A204.1 (cell line): ENCODE data around the gene ZNF106.

Experiments
- FAIRE-seq: peaks from 2 replicates; lab custom pipeline; 2012; peaks lifted over from hg19 to GRCh38; lab: Jason Lieb, UNC

Gene ZNF106

GRCh38 chr15:42405863-42406482 is 85.0 kb downstream of the ZNF106 start:
- no peak for FAIRE-seq

- FAIRE-seq: no peak
These were observed 86.3 kb downstream of the ZNF106 start for GRCh38 chr15:42404461-42405235.

DNA sequence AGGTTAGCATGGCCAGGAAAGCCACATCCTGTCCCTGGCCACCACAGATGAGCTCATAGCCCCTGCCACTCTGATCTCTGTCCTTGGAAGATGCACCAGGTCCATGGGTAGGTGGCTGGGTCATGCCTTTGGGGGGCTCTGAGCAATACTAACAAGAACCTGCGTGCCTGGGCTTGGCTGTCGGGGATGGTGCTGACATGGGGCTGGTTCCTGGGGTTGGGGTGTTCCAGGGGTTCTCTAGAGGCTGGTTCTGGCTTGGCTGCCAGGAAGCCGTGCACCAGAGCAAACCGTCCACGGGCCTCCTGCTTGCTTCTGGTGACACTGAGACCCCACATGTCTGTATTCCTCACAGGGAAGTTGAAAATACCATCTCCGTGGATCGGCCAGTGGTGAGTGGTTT is 87.6 kb downstream of the ZNF106 start:
- no peak for FAIRE-seq

DNA sequence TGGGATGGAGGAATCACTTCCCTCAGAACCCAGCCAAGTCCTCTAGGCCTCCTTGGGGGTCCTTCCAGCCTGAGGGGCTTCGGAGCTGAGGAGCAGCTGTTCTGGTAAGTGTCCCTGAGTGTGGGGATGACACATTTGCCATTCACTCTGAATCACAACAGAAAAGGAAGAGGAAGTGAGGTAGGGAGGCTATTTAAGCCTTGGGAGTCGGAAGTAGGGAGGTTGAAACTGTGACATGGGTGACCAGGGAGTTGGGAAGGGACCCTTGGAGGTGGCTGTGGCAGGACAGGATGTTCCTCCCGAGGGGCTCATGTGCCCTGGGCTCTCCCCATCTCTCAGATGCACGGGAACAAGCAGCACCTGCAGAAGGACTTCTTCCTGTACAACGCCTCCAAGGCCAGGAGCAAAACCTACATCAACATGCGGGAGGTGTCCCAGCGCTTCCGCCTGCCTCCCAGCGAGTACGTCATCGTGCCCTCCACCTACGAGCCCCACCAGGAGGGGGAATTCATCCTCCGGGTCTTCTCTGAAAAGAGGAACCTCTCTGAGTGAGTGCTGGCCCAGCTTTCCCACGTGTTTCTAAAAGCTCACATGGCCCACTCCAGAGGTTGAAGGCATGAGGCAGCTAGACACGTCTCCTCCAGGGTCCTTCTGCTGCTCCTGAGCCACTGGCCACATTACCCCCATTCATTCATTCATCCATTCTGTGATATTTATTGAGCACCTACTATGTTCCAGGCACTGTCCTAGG is 88.3 kb downstream of the ZNF106 start:
- no peak for FAIRE-seq

DNA sequence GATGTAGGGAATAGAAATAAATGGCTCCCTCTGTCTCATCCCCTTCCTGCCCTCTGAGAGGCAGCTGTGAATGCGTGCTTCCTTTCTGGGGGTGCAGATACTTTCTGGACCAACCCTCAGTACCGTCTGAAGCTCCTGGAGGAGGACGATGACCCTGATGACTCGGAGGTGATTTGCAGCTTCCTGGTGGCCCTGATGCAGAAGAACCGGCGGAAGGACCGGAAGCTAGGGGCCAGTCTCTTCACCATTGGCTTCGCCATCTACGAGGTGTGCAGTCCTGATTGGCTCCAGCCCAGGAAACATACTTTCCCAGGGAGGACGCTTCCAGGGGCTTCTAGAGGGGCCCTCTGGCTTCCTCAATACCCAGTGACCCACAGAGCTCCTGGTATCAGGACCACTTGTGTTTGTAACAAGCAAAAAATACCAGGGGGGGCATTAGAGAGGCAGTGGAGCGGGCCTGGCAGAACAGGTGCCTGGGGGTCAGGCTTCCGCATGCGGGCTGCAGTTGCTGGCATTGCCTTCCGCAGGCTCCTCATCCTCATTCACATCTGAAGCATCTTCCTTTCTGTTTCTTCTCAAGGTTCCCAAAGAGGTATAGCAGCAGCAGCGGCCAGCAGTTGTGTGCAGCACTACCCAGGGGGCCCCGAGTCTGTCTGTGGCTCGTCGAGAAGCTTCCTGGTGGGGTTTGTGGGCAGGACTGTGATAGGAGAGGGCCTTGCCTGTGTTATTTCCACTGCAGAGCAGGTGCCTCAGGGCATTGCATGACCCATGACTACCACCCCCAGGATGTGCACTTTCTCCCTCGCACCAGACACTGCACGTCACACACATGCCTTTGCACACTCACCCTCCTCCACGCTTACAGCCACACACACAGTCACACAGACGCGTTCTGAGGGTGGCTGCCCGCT is 89.1 kb downstream of the ZNF106 start:
- FAIRE-seq: no peak

DNA sequence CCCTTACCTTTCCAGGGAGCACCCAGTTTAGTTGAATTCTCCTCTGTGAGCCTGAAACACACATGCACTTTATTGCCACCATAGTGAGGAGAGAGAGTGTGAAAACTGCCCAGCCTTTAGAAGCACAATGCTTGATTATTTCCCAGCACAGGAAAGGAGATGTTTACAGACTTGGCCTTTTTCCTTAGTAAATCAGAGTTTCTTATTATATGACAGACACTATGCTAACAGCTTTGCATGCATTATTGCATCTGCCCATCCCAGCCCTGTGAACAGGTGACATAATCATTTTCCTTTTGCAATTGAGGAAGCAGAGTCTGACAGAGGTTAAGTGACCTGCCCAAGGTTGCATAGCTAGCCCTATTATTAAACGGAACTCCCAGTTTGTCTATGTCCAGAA is 95.1 kb downstream of the ZNF106 start:
- no peak for FAIRE-seq

- no peak for FAIRE-seq
These were observed 96.8 kb downstream of the ZNF106 start for GRCh38 chr15:42394106-42394505.

DNA sequence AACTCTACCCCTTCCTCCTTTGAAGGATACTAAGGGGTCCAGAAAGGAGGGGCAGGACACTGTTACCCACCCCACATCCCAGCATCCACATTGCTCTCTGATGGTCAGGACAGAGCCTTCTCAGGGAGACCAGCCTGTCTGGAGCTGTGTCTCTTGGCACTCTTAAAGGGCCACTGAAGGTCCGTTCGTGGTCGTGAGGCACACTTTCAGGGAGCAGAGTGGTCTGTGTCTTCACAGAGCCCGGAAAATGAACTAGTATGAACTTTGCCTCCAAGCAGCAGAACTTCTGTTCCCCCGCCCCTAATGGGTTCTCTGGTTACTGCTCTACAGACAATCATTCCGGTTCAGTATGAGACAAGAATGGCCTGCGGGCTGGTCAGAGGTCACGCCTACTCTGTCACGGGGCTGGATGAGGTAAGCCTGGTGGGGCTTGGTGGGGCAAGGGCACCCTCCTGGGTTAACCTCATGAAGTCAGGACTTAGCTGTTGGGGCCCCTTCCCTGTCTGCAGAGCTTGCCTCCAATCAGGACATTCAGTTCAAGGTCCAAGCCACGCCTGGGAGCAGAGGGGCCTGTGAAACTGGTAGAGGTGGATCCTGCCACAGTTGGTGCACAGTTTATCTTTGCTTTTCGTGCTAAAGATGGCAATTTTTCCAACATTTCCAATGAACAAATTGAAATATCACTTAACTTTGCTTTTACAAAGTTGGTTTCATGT is 98.5 kb downstream of the ZNF106 start:
- no peak for FAIRE-seq

GRCh38 chr15:42387603-42388002 is 103.3 kb downstream of the ZNF106 start:
- no peak for FAIRE-seq

GRCh38 chr15:42385980-42386700 is 104.8 kb downstream of the ZNF106 start:
- no peak for FAIRE-seq

DNA sequence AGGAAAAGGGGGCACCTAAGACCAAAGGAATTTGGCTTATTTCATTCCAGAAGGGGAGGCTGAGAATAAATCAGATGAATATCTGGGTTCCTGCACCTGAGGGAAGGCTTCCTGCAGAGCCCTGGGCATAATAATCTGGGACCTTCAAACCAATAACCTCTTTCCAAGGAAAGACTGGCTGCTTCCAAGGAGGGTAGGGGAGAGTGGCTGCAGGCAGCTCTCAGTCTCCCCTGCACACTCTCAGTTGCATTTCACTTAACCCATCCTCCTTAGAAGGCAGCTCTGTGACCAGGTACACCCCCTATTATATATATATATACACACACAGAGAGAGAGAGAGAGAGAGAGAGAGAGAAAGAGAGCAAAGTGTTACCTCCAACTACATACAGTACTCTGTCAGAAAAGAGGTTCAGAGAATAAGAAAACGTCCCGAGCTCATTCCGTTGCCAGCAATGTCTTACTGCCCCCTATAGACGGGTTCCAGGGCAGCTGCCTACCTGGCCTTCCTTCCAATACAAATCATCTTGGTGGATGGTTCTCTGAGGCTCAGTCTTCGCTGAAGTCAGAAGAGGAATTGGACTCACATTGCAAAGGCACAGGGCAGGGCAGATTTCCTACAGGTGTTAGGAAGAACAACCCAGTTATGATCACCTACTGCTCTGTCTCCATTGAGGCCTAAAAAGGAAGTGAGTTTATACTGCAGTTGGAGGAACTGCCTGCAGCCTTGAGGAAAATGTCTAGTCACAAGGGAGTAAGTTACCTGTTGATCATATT is 105.5 kb downstream of the ZNF106 start:
- FAIRE-seq: peak; percentile 21

DNA sequence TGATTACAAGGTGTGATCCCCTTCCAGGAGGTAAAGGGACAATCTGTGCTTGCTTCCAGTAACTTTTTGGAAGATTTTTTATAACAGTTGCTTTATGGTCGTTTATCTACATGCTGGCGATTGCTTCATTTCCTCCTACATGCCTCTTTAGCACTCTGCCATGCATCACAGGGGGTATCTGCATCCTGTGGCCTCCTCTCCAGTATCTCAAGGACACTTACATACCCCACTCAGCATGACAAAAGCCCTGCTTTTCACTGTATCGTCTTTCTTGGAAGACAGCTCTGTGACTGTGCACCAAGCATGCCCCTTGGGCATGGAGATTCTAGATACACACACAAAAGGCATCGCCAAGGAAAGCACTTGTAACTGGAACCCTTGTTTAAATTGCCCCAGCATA is 106.3 kb downstream of the ZNF106 start:
- no peak for FAIRE-seq

DNA sequence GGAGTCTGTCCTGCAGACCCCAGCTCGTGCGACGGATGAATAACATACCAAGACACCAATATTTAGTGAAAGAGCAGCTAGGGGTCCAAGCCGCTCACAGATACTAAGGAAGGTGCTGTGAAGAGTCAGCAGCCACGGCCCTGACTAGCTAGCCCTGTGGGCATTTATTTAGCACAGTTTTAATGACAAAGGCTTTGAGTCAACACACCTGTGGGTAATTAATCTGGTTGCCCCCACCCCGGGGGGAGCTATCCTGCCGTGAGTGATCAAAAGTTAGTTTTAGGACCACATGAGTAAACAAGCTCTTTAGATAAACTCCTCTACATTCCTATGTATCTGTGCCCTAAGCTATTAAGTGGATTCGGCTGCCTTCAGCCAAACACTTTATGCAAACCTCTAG is 112.9 kb downstream of the ZNF106 start:
- FAIRE-seq: no peak

DNA sequence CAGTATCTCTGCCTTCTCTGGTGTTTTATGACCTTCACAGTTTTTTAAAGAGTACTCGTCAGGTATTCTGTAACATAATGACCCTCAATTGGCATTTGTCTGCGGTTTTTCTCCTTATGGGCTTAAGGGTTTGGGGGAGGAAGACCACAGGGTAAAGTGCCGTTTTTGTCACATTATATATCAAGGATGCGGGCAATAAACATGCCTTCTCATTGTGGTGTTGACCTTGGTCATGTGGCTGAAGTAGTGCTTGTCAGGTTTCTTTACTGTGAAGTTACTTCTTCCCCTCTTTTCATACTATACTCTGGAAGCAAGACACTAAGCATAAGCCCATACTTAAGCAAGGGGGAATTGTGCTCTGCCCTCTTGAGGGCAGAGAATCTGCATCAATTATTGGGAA is 115.0 kb downstream of the ZNF106 start:
- no peak for FAIRE-seq

DNA sequence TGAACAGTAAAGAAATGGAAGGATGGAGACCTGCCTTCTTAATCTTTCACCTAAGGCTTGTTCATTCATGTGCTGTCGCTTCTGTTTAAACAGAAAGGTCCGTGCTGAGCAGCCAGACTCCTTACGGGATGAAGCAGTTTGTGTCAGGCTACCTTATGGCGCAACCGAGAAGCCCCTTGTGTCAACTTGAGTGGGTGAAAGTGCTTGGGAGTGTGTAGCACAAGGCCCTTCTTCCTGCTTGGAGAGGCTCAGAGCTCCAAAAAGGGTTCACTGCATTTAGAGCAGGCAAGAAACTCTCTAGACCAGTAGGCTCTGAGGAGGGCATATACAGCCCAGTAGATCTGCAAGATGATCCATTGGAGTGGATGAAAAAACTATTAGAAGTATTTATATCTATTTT is 115.7 kb downstream of the ZNF106 start:
- FAIRE-seq: no peak

DNA sequence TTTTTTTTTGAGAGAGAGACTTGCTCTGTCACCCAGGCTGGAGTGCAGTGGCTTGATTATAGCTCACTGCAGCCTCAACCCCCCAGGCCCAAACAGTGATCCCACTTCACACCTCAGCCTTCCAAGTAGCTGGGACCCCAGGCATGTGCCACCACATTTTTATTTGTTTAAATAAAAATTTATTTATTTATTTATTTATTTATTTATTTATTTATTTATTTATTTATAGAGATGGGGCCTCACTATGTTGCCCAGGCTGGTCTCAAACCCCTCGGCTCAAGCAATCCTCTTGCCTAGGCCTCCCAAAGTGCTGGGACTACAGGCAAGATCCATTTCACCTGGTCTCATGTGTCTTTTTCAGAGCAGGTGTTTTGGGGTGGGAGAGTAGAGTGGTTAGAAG is 116.1 kb downstream of the ZNF106 start:
- no peak for FAIRE-seq

- FAIRE-seq: no peak
These were observed 117.0 kb downstream of the ZNF106 start for GRCh38 chr15:42373936-42374335.

DNA sequence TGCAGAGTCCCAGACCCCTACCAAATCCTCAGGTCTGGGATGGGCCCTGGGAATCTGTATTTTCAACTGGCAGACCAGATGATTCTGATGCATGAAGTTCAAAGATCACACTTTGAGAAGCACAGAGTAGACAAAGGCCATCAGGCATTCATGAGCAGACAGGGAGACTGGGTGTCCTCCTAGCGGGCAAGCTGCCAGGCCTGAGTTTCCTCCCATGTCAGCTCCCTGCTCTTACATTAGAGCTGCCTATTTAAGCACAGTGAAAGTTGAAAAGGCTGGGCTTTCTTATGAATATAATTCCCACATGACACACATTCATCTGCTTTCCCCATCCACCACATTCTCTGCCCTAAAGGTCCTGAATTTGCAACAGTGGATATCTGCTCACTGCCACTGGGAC is 117.7 kb downstream of the ZNF106 start:
- no peak for FAIRE-seq

GRCh38 chr15:42371096-42371495 is 119.8 kb downstream of the ZNF106 start:
- no peak for FAIRE-seq

GRCh38 chr15:42368096-42368495 is 122.8 kb downstream of the ZNF106 start:
- no peak for FAIRE-seq
